A673 (cell line): Measurements from ENCODE around the gene UGT1A8.

Experiments used
- EZH2 ChIP-seq: fragments of 200-600 bp; sonication (generic); IDR thresholded peaks from 2 replicates; pipeline ENCODE4 v1.6.1; 2017; ENCODE audit warnings: borderline replicate concordance, low read depth, mild to moderate bottlenecking, mixed read lengths, antibody characterized with exemption, low read length; ENCODE audit not compliant: poor library complexity, severe bottlenecking
- TF ChIP-seq, protein P1 (sequence below): fragments of 300-800, 200-600 bp; sonication (generic); conservative IDR thresholded peaks from 2 replicates; pipeline ENCODE4 v1.5.1; 2017; ENCODE audit warnings: low read depth, mild to moderate bottlenecking, antibody characterized with exemption, low read length, moderate library complexity, mixed read lengths

DNA sequence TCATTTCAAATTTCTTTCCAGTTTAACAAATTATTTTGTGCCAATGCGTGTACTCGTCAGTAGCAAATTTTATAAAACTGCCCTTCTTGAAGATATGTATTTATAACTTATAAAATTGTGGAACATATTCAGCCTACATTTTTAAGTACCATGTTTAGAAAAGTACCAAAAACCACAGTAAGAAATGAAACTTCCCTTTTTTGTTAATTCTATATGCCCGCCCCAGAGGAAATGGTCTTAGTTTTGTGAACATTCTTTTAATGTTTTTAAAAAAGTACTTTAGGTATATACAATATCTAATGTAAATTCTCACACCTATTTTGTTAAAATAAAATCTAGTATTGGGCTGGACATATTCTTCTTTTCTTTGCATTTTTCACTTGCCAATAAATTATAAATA, 55.5 kb downstream of the UGT1A8 start:
- TF ChIP-seq, protein P1, sequence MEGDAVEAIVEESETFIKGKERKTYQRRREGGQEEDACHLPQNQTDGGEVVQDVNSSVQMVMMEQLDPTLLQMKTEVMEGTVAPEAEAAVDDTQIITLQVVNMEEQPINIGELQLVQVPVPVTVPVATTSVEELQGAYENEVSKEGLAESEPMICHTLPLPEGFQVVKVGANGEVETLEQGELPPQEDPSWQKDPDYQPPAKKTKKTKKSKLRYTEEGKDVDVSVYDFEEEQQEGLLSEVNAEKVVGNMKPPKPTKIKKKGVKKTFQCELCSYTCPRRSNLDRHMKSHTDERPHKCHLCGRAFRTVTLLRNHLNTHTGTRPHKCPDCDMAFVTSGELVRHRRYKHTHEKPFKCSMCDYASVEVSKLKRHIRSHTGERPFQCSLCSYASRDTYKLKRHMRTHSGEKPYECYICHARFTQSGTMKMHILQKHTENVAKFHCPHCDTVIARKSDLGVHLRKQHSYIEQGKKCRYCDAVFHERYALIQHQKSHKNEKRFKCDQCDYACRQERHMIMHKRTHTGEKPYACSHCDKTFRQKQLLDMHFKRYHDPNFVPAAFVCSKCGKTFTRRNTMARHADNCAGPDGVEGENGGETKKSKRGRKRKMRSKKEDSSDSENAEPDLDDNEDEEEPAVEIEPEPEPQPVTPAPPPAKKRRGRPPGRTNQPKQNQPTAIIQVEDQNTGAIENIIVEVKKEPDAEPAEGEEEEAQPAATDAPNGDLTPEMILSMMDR = no peak
- TF ChIP-seq EZH2 = no peak
